Keratinocyte (primary cell): Measurements from ENCODE around the gene MMAB. TPM values are rescaled to one million over a fixed set of nuclear protein-coding genes. Genes with fewer than 3 reads are reported as not detected.

ENCODE experiments used
- DNase-seq: peaks from one replicate; pipeline ENCODE4 v3.0.0-alpha.2; 2011; ENCODE audit warnings: low read depth, missing footprints, low spot score
- FAIRE-seq: peaks from 2 replicates; lab custom pipeline; 2011; peaks lifted over from hg19 to GRCh38; lab: Jason Lieb, UNC
- H2AFZ ChIP-seq: 2 replicates; pipeline ENCODE4 v1.6.0; 2012; ENCODE audit warnings: low read length, control low read depth, inconsistent platforms; ENCODE audit not compliant: control insufficient read depth
- H3K27ac ChIP-seq: 2 replicates; pipeline ENCODE4 v1.5.1; 2011; ENCODE audit warnings: low read length; ENCODE audit not compliant: control insufficient read depth, insufficient read depth
- H3K27me3 ChIP-seq: 3 replicates; pipeline ENCODE4 v1.6.0; 2011; ENCODE audit warnings: low read length; ENCODE audit not compliant: control insufficient read depth, insufficient read depth; ENCODE audit errors: extremely low read depth
- H3K36me3 ChIP-seq, 2 experiments: 2 replicates in 1 of 2; 3 replicates in 1 of 2; pipeline ENCODE4 v1.5.1; 2011; ENCODE audit warnings: low read length in 2 of 2, mild to moderate bottlenecking in 1 of 2; ENCODE audit not compliant: control insufficient read depth in 2 of 2, insufficient read depth in 2 of 2; ENCODE audit errors: extremely low read depth in 1 of 2
- H3K4me1 ChIP-seq: 3 replicates; pipeline ENCODE4 v1.5.1; 2011; ENCODE audit warnings: low read length; ENCODE audit not compliant: control insufficient read depth, insufficient read depth; ENCODE audit errors: extremely low read depth
- H3K4me2 ChIP-seq: 3 replicates; pipeline ENCODE4 v1.6.0; 2011; ENCODE audit warnings: low read depth, low read length; ENCODE audit not compliant: control insufficient read depth, insufficient read depth; ENCODE audit errors: extremely low read depth
- H3K4me3 ChIP-seq, 3 experiments: fragments of 200-600 bp in 1 of 3; sonication (generic) in 1 of 3; 2 replicates in 2 of 3; 3 replicates in 1 of 3; pipeline ENCODE4 v1.5.1; 2011 to 2016; ENCODE audit warnings: low read length in 3 of 3, mild to moderate bottlenecking in 3 of 3, control low read depth in 2 of 3, inconsistent platforms in 1 of 3, low read depth in 1 of 3, mixed read lengths in 1 of 3, mixed run types in 1 of 3, moderate library complexity in 1 of 3; ENCODE audit not compliant: control insufficient read depth in 2 of 3, insufficient read depth in 2 of 3; ENCODE audit errors: extremely low read depth in 1 of 3
- H3K79me2 ChIP-seq: 2 replicates; pipeline ENCODE4 v1.6.0; 2012; ENCODE audit warnings: low read length; ENCODE audit not compliant: control insufficient read depth, insufficient read depth
- H3K9ac ChIP-seq: 3 replicates; pipeline ENCODE4 v1.6.0; 2011; ENCODE audit warnings: low read length; ENCODE audit not compliant: control insufficient read depth, insufficient read depth; ENCODE audit errors: extremely low read depth
- H3K9me1 ChIP-seq: 3 replicates; pipeline ENCODE4 v1.6.0; 2011; ENCODE audit warnings: low read length; ENCODE audit not compliant: control insufficient read depth, insufficient read depth; ENCODE audit errors: extremely low read depth
- H3K9me3 ChIP-seq: 2 replicates; pipeline ENCODE4 v1.5.1; 2012; ENCODE audit warnings: low read depth, low read length; ENCODE audit not compliant: control insufficient read depth
- H4K20me1 ChIP-seq: 3 replicates; pipeline ENCODE4 v1.6.0; 2011; ENCODE audit warnings: low read length; ENCODE audit not compliant: control insufficient read depth, insufficient read depth; ENCODE audit errors: extremely low read depth
- CTCF ChIP-seq, 3 experiments: IDR thresholded peaks in 1 of 3; conservative IDR thresholded peaks in 1 of 3; optimal IDR thresholded peaks in 1 of 3; 2 replicates in 2 of 3; 3 replicates in 1 of 3; pipeline versions ENCODE3 to v1.5.1; 2011; ENCODE audit warnings: low read length in 3 of 3, mild to moderate bottlenecking in 3 of 3, moderate library complexity in 2 of 3, control low read depth in 1 of 3, inconsistent platforms in 1 of 3; ENCODE audit not compliant: insufficient read depth in 2 of 3; ENCODE audit errors: extremely low read depth in 1 of 3
- EZH2 ChIP-seq: IDR thresholded peaks from one replicate; pipeline ENCODE4 v1.6.1; 2012; ENCODE audit warnings: inconsistent platforms, mild to moderate bottlenecking, low read length, moderate library complexity
- dilution Hi-C: fragments of 300-500 bp; cut with MboI; formaldehyde crosslinking; loops from one replicate; pipeline ENCODE4 v1.7.0; 2020; ENCODE audit warnings: low sequenced_read_pairs; ENCODE audit not compliant: extremely low pct_ligation_motif_present
- polyA plus RNA-seq, 5 experiments: library from polyadenylated mRNA; depleted of rRNA in 3 of 5; stranded (reverse) in 3 of 5; stranded (forward) in 1 of 5; unstranded in 1 of 5; fragments of >200 nt; gene quantifications; 1 replicate in 1 of 5; 2 replicates in 3 of 5; 3 replicates in 1 of 5; pipeline versions ENCODE4 v1.2.1 to v1.2.3, GENCODE V29; 2011 to 2012; ENCODE audit warnings: missing spikeins in 2 of 5, low read depth in 1 of 5, low replicate concordance in 1 of 5

Gene MMAB
- polyA plus RNA-seq, 1 donor (not counting 4 experiments of a cell fraction or from before 2014, with no cell fraction given), result 30.6 TPM

- peaks cover 21% of the 10 kb centered on the region for H3K27me3 ChIP-seq
- dilution Hi-C loops, result no loop called here
- no peak overlapping the region for H2AFZ ChIP-seq
- H3K9ac ChIP-seq, result no peak overlapping the region
- H3K27ac ChIP-seq, result no peak overlapping the region
- FAIRE-seq, result no peak
- H3K4me1 ChIP-seq, result no peaks in the 10 kb centered on the region
- H3K9me1 ChIP-seq, result no peaks in the 10 kb centered on the region
- no peaks in the 10 kb centered on the region for H3K36me3 ChIP-seq
- H3K9me3 ChIP-seq, result no peaks in the 10 kb centered on the region
- no peaks in the 10 kb centered on the region for H3K79me2 ChIP-seq
- DNase-seq, result no peak
- TF ChIP-seq EZH2 (no peak), CTCF (optimal IDR thresholded peaks at IDR 0.05 in 1 of 3, IDR thresholded peaks at IDR 0.05 in 1 of 3, conservative IDR thresholded peaks at IDR 0.05 in 1 of 3; ENCODE audit: extremely low read depth in 1 of 3, insufficient read depth in 2 of 3, low read length in 3 of 3) (no peak)
- no peak overlapping the region for H3K4me3 ChIP-seq
- H3K4me2 ChIP-seq, result no peak overlapping the region
- no peaks in the 10 kb centered on the region for H4K20me1 ChIP-seq
Measured at GRCh38 chr12:109611223-109611622, 37.9 kb upstream of the MMAB start.

GRCh38 chr12:109610523-109610922, 37.2 kb upstream of the MMAB start:
- Histone ChIP-seq H3K9ac (no peak overlapping the region), H3K9me1 (no peaks in the 10 kb centered on the region), H3K36me3 (no peaks in the 10 kb centered on the region), H3K4me2 (no peak overlapping the region), H4K20me1 (no peaks in the 10 kb centered on the region), H2AFZ (no peak overlapping the region), H3K4me3 (no peak overlapping the region), H3K4me1 (no peaks in the 10 kb centered on the region), H3K79me2 (no peaks in the 10 kb centered on the region), H3K27me3 (peaks cover 20% of the 10 kb centered on the region), H3K9me3 (no peaks in the 10 kb centered on the region), H3K27ac (no peak overlapping the region)
- DNase-seq (no peak), FAIRE-seq (no peak)
- TF ChIP-seq CTCF (optimal IDR thresholded peaks at IDR 0.05 in 1 of 3, IDR thresholded peaks at IDR 0.05 in 1 of 3, conservative IDR thresholded peaks at IDR 0.05 in 1 of 3; ENCODE audit: extremely low read depth in 1 of 3, insufficient read depth in 2 of 3, low read length in 3 of 3), result no peak
- no peak for TF ChIP-seq EZH2
- dilution Hi-C loops, result no loop called here
